Trophoblast cell (in vitro differentiated cells and primary cell): ENCODE data around the gene GP5.

Source experiments
- DNase-seq, 2 donors: peaks; one replicate each; pipeline ENCODE4 v3.0.0-alpha.2; 2016
- H2AFZ ChIP-seq: 2 replicates; pipeline ENCODE4 v1.6.1; 2013; ENCODE audit warnings: low read length, moderate library complexity, mild to moderate bottlenecking; ENCODE audit not compliant: insufficient read depth, poor library complexity
- H2AK5ac ChIP-seq: 2 replicates; pipeline ENCODE4 v1.6.1; 2013; ENCODE audit warnings: mild to moderate bottlenecking, low read length
- H2BK120ac ChIP-seq: 2 replicates; pipeline ENCODE4 v1.6.1; 2013; ENCODE audit warnings: low read length, mild to moderate bottlenecking, moderate library complexity; ENCODE audit not compliant: insufficient read depth, poor library complexity
- H2BK12ac ChIP-seq: 2 replicates; pipeline ENCODE4 v1.6.1; 2013; ENCODE audit warnings: mild to moderate bottlenecking, low read length, moderate library complexity
- H2BK5ac ChIP-seq: 2 replicates; pipeline ENCODE4 v1.6.1; 2013; ENCODE audit warnings: low read length, low read depth, moderate library complexity, mild to moderate bottlenecking; ENCODE audit not compliant: poor library complexity
- H3K14ac ChIP-seq: 2 replicates; pipeline ENCODE4 v1.6.1; 2013; ENCODE audit warnings: mild to moderate bottlenecking, low read length
- H3K18ac ChIP-seq: 2 replicates; pipeline ENCODE4 v1.6.1; 2013; ENCODE audit warnings: mild to moderate bottlenecking, low read length
- H3K23ac ChIP-seq: 2 replicates; pipeline ENCODE4 v1.6.1; 2013; ENCODE audit warnings: low read length
- H3K27ac ChIP-seq: 2 replicates; pipeline ENCODE4 v1.5.1; 2013; ENCODE audit warnings: low read depth, mild to moderate bottlenecking, inconsistent platforms, low read length, moderate library complexity
- H3K27me3 ChIP-seq: 2 replicates; pipeline ENCODE4 v1.6.1; 2013; ENCODE audit warnings: inconsistent platforms, mild to moderate bottlenecking, low read length, moderate library complexity; ENCODE audit not compliant: insufficient read depth
- H3K36me3 ChIP-seq, 2 experiments: 1 replicate in 1 of 2; 2 replicates in 1 of 2; pipeline ENCODE4 v1.6.1; 2013; ENCODE audit warnings: low read length in 2 of 2, mild to moderate bottlenecking in 2 of 2, moderate library complexity in 1 of 2; ENCODE audit not compliant: insufficient read depth in 2 of 2, control insufficient read depth in 1 of 2
- H3K4ac ChIP-seq: 2 replicates; pipeline ENCODE4 v1.6.1; 2013; ENCODE audit warnings: low read depth, mild to moderate bottlenecking, low read length, moderate library complexity
- H3K4me1 ChIP-seq, 2 experiments: 1 replicate in 1 of 2; 2 replicates in 1 of 2; pipeline ENCODE4 v1.6.1; 2013; ENCODE audit warnings: low read length in 2 of 2, mild to moderate bottlenecking in 2 of 2, moderate library complexity in 1 of 2; ENCODE audit not compliant: insufficient read depth in 2 of 2, control insufficient read depth in 1 of 2
- H3K4me2 ChIP-seq: 2 replicates; pipeline ENCODE4 v1.6.1; 2013; ENCODE audit warnings: inconsistent platforms, mild to moderate bottlenecking, low read length, moderate library complexity
- H3K4me3 ChIP-seq: 2 replicates; pipeline ENCODE4 v1.5.1; 2013; ENCODE audit warnings: mild to moderate bottlenecking, low read depth, low read length, inconsistent platforms
- H3K79me1 ChIP-seq: one replicate; pipeline ENCODE4 v1.6.1; 2013; ENCODE audit warnings: low read length
- H3K79me2 ChIP-seq: 2 replicates; pipeline ENCODE4 v1.6.1; 2013; ENCODE audit warnings: low read length, mild to moderate bottlenecking; ENCODE audit not compliant: control insufficient read depth, insufficient read depth, poor library complexity
- H3K9ac ChIP-seq: 2 replicates; pipeline ENCODE4 v1.6.1; 2013; ENCODE audit warnings: mild to moderate bottlenecking, low read length
- H3K9me3 ChIP-seq: 2 replicates; pipeline ENCODE4 v1.6.1; 2013; ENCODE audit warnings: low read depth, mild to moderate bottlenecking, control low read depth, inconsistent platforms, low read length; ENCODE audit not compliant: insufficient read depth
- H4K12ac ChIP-seq: 2 replicates; pipeline ENCODE4 v1.6.1; 2013; ENCODE audit warnings: low read depth, mild to moderate bottlenecking, low read length, moderate library complexity
- H4K8ac ChIP-seq: 2 replicates; pipeline ENCODE4 v1.6.1; 2013; ENCODE audit warnings: low read depth, mild to moderate bottlenecking, low read length, moderate library complexity
- H4K91ac ChIP-seq: one replicate; pipeline ENCODE4 v1.6.1; 2013; ENCODE audit warnings: low read depth, mild to moderate bottlenecking, low read length, moderate library complexity
- WGBS: extraction: QIAGEN DNeasy Blood & Tissue Kit; methylation state at CpG from one replicate; pipeline ENCODE4 v1.1.7; 2013; ENCODE audit warnings: missing lambda C conversion rate; ENCODE audit not compliant: insufficient read length, insufficient coverage; ENCODE audit errors: extremely low coverage; 5-methylcytosine and 5-hydroxymethylcytosine counted together

The GP5 gene

GRCh38 chr3:194390835-194391234 lies 8.2 kb downstream of the GP5 start:
- H2AK5ac ChIP-seq = no peak overlapping the region
- H3K4me2 ChIP-seq = no peak overlapping the region
- no peak overlapping the region for H2BK120ac ChIP-seq
- no peak overlapping the region for H3K23ac ChIP-seq
- H3K9ac ChIP-seq = no peak overlapping the region
- no peak overlapping the region for H4K8ac ChIP-seq
- no peak overlapping the region for H3K18ac ChIP-seq
- H3K27me3 ChIP-seq = no peaks in the 10 kb centered on the region
- H3K27ac ChIP-seq = no peak overlapping the region
- H3K4me3 ChIP-seq = no peak overlapping the region
- no peaks in the 10 kb centered on the region for H3K79me2 ChIP-seq
- H2AFZ ChIP-seq = no peak overlapping the region
- H2BK12ac ChIP-seq = no peak overlapping the region
- DNase-seq = no peak
- H3K9me3 ChIP-seq = no peaks in the 10 kb centered on the region
- no peak overlapping the region for H3K14ac ChIP-seq
- no peak overlapping the region for H2BK5ac ChIP-seq
- H3K4me1 ChIP-seq = peaks cover 0 to under 1% of the 10 kb centered on the region in 2 experiments
- no peaks in the 10 kb centered on the region for H3K36me3 ChIP-seq
- H4K12ac ChIP-seq = no peak overlapping the region
- no peak overlapping the region for H3K4ac ChIP-seq
- no peak overlapping the region for H4K91ac ChIP-seq
- H3K79me1 ChIP-seq = no peaks in the 10 kb centered on the region

GRCh38 chr3:194389269-194389668 lies 9.8 kb downstream of the GP5 start:
- H3K36me3 ChIP-seq = no peaks in the 10 kb centered on the region
- no peak for DNase-seq
- no peak overlapping the region for H3K4me2 ChIP-seq
- no peaks in the 10 kb centered on the region for H3K79me1 ChIP-seq
- H3K14ac ChIP-seq = no peak overlapping the region
- no peak overlapping the region for H4K91ac ChIP-seq
- H3K79me2 ChIP-seq = no peaks in the 10 kb centered on the region
- H2AFZ ChIP-seq = no peak overlapping the region
- H3K4ac ChIP-seq = no peak overlapping the region
- H2AK5ac ChIP-seq = no peak overlapping the region
- H3K23ac ChIP-seq = no peak overlapping the region
- no peak overlapping the region for H3K27ac ChIP-seq
- no peaks in the 10 kb centered on the region for H3K9me3 ChIP-seq
- H3K4me1 ChIP-seq = peaks cover 0 to 2% of the 10 kb centered on the region in 2 experiments
- H3K4me3 ChIP-seq = no peak overlapping the region
- H3K9ac ChIP-seq = no peak overlapping the region
- WGBS = no CpG with 5 or more reads among the region's 8 CpGs
- H2BK12ac ChIP-seq = no peak overlapping the region
- H4K12ac ChIP-seq = no peak overlapping the region
- H2BK5ac ChIP-seq = no peak overlapping the region
- H3K27me3 ChIP-seq = no peaks in the 10 kb centered on the region
- H3K18ac ChIP-seq = no peak overlapping the region
- H2BK120ac ChIP-seq = no peak overlapping the region
- no peak overlapping the region for H4K8ac ChIP-seq

DNA sequence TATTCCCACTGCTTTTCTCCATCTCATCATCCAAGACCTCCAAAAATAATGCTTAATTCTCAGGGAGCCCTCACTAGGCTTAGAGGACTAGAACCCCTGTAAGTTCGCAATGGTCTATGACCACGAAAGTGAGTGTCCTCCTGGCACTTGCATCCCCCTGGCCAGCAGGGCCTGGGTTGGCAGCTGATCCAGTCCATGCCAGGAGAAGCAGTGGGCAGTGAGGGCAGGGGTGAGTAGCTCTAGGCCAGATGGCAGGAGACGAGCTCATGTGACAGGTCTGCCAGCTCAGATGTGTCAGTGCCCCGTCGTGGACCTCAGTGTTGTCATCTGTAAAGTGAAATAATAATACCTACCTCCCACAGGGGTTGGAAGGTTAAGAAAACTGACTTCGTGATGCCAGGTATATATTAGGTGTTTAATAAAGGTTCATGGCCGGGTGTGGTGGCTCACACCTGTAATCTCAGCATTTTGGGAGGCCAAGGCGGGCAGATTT lies 11.1 kb downstream of the GP5 start:
- DNase-seq = no peak
- H3K36me3 ChIP-seq = no peaks in the 10 kb centered on the region
- H2BK5ac ChIP-seq = no peak overlapping the region
- H3K27ac ChIP-seq = no peak overlapping the region
- H2BK120ac ChIP-seq = no peak overlapping the region
- no peaks in the 10 kb centered on the region for H3K27me3 ChIP-seq
- no peak overlapping the region for H3K4me2 ChIP-seq
- H3K14ac ChIP-seq = no peak overlapping the region
- H3K9ac ChIP-seq = no peak overlapping the region
- no peak overlapping the region for H2AK5ac ChIP-seq
- H3K79me2 ChIP-seq = no peaks in the 10 kb centered on the region
- no peaks in the 10 kb centered on the region for H3K9me3 ChIP-seq
- no peak overlapping the region for H2AFZ ChIP-seq
- peaks cover 0 to 2% of the 10 kb centered on the region in 2 experiments for H3K4me1 ChIP-seq
- H4K12ac ChIP-seq = no peak overlapping the region
- no peak overlapping the region for H3K18ac ChIP-seq
- H2BK12ac ChIP-seq = no peak overlapping the region
- H4K8ac ChIP-seq = no peak overlapping the region
- no CpG with 5 or more reads among the region's 8 CpGs for WGBS
- H4K91ac ChIP-seq = no peak overlapping the region
- no peak overlapping the region for H3K23ac ChIP-seq
- no peak overlapping the region for H3K4me3 ChIP-seq
- H3K4ac ChIP-seq = no peak overlapping the region
- H3K79me1 ChIP-seq = no peaks in the 10 kb centered on the region

GRCh38 chr3:194387276-194387675 lies 11.8 kb downstream of the GP5 start:
- Histone ChIP-seq H2AK5ac (no peak overlapping the region), H3K14ac (no peak overlapping the region), H2BK12ac (no peak overlapping the region), H4K8ac (no peak overlapping the region), H3K36me3 (no peaks in the 10 kb centered on the region), H2BK120ac (no peak overlapping the region), H3K4ac (no peak overlapping the region), H2AFZ (no peak overlapping the region), H3K27ac (no peak overlapping the region), H3K79me2 (no peaks in the 10 kb centered on the region), H3K4me1 (peaks cover 0 to 2% of the 10 kb centered on the region in 2 experiments), H3K27me3 (no peaks in the 10 kb centered on the region), H3K9ac (no peak overlapping the region), H4K91ac (no peak overlapping the region), H3K4me3 (no peak overlapping the region), H3K9me3 (no peaks in the 10 kb centered on the region), H3K18ac (no peak overlapping the region), H3K79me1 (no peaks in the 10 kb centered on the region), H3K23ac (no peak overlapping the region), H4K12ac (no peak overlapping the region), H3K4me2 (no peak overlapping the region), H2BK5ac (no peak overlapping the region)
- no peak for DNase-seq
- WGBS = no CpG with 5 or more reads among the region's 6 CpGs
